HG03045 (cell line): ENCODE measurements around the gene SPECC1.
"Not testable (repeated sequence)": the region's sequence is repeated elsewhere in the genome, so short reads cannot be mapped to it uniquely, and the experiment has no call there.

Source experiments
- ATAC-seq: cut with Tn5 transposase; IDR thresholded peaks from one replicate; pipeline ENCODE4 v1.9.1; 2021; ENCODE audit warnings: mild to moderate bottlenecking, moderate library complexity; ENCODE audit not compliant: unreplicated experiment

Gene SPECC1

GRCh38 chr17:20067711-20068110 lies 58.6 kb downstream of the SPECC1 start:
- ATAC-seq, result no peak

DNA sequence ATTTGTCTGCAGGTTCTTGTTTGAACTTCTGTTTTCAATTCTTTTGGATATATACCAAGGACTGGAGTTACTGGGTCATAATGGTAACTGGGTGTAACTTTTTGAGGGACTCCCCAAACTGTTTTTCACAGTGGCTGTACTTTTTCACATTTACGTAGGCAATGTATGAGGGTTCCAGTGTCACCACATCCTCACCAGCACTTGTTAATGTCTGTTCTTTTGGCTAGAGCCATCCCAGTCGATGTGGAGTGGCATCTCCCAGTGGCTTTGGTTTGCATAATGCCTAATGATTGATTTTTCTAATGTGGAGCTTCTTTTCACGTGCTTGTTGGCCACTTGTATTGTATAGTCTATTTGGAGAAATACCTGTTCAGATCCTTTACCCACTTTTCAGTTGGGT lies 59.3 kb downstream of the SPECC1 start:
- no peak for ATAC-seq

DNA sequence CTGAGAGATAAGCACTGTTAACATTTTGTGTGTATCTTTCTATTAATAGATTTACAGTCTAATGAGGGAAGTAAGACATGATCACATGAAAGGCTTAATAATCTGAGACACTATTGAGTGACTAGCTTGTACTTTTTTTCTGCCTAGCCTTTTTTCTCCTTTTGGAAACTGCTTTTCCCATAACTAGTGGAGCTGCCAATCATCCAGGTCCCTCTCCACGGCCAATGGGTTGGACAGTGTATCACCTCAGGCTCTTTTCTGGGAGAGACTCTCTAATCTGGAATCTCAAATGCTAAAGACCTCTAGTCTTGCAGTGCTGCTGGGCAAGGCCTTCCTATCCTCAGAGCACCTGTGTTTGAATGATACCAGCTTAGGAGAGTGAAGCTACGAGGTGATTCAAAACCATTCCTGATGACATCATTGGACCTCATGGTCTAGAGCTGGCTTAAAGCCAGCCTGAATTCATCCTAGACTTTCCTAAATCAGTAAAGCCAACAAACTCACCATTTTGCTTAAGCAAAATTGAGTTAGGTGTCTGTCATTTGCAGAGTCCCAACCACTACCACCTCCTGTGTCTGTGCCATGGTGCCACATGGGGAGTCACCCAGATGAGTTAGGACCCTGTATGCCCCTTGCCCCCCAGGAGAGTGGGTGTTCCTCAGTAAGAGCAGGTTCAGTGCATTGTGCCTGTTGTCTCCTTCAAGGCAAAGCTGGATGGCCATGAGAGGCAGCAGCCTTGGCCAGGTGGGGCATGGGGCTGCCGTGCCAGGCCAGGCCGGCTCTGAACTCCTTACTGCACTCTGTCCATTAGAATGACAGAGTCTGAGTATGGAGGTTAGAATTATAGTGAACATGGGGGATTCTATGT lies 62.9 kb downstream of the SPECC1 start:
- no peak for ATAC-seq

DNA sequence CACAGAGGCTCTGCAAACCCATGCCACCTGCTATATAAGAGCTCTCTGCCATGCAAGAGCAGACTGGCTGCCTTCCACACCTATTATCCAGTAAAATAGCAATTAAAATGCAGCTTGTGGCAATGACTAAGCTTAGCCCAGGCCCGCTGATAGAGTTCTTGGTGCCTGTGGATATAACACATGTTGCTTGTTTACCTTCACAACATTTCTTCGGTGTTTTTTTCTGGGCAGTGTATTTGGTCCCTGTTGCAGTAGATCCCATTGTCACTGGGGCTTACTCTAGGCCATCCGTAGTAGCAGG lies 63.5 kb downstream of the SPECC1 start:
- ATAC-seq, result no peak

- no peak for ATAC-seq
Measured at GRCh38 chr17:20073055-20073979, 64.2 kb downstream of the SPECC1 start.

DNA sequence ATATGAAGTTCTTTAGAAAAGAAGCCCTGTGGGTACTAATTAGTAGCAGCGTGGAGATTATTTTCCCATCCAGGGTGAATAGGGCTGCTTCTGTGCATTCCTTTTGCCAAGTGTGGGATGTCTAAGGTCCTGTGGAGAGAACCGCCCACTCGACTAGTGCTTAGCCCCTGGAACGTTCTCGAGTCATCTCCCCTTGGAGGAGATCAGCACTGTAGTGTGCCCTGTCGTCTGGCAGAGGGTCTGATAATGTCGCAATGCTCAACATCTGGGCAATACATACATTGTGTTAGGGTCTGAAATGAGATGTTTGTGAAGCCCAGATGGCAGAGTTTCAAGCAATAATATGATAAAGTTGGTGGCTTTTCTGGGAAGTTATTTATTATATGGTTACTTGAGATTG lies 64.8 kb downstream of the SPECC1 start:
- ATAC-seq, result no peak

- ATAC-seq, result no peak
Measured at GRCh38 chr17:20074489-20074888, 65.3 kb downstream of the SPECC1 start.

- not testable (repeated sequence) for ATAC-seq
Measured at GRCh38 chr17:20076137-20076536, 67.0 kb downstream of the SPECC1 start.

DNA sequence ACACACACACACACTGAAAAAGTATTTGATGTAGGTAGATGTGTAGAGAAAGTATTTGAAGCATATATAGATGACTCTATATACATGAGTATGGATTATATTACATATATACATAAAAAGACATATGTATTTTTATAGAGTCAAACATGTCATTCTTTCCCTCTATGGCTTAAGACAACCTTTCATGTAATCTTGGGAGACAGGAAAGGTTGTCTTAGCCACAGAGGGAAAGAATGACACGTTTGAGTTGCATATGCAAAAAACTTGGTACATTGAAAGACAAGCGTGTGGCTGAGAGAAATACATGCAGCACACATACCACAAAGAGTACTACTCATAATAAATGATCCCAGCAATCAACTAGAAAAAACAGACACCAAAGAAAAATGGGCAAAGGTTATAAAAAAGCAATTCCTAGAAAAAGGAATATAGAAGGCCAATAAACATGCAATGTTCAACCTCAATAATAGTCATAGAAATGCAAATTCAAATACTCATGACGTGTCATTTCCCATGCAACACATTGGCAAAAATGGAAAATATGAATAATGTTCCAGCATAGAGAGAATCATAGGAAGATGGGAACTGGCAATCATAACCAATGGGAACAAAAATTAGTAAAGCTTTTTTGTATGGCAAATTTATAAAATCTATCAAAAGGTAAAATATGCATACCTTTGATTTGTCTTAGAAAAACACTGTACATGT lies 69.0 kb downstream of the SPECC1 start:
- ATAC-seq, result no peak

GRCh38 chr17:20080513-20080912 lies 71.4 kb downstream of the SPECC1 start:
- ATAC-seq, result no peak

DNA sequence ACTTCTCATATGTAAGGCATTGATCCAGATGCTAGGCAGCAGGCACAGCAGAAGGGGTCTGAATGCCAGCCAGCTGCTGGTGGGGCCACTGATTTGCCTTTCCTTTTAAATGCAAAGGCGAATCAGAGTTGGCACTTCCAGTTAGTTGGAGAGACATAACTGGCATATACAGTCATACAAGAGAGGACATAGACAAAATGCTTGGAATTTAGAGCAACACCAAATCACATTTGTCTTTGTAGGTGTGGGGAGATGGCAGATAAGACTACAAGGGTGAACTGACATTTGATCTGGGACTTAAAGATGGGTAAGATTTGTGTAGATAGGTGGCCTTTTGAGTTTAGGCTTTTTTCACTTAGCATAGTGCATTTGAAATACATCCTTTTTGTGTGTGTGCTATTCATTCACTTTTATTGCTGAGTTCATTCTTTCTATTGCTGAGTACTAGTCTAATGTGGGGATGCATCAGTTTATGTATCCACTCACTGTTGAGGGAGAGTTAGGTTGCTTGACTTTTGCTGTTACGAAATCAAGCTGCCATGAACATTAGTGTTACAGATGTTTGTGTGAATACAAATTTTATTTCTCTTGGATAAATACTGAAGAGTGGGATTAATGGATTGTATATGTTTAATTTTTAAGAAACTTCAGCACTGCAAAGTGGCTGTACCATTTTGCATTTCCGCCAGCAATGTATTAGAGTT lies 74.1 kb downstream of the SPECC1 start:
- no peak for ATAC-seq

GRCh38 chr17:20084621-20085282 lies 75.6 kb downstream of the SPECC1 start:
- ATAC-seq, result no peak

- no peak for ATAC-seq
Measured at GRCh38 chr17:20085283-20085845, 76.2 kb downstream of the SPECC1 start.

DNA sequence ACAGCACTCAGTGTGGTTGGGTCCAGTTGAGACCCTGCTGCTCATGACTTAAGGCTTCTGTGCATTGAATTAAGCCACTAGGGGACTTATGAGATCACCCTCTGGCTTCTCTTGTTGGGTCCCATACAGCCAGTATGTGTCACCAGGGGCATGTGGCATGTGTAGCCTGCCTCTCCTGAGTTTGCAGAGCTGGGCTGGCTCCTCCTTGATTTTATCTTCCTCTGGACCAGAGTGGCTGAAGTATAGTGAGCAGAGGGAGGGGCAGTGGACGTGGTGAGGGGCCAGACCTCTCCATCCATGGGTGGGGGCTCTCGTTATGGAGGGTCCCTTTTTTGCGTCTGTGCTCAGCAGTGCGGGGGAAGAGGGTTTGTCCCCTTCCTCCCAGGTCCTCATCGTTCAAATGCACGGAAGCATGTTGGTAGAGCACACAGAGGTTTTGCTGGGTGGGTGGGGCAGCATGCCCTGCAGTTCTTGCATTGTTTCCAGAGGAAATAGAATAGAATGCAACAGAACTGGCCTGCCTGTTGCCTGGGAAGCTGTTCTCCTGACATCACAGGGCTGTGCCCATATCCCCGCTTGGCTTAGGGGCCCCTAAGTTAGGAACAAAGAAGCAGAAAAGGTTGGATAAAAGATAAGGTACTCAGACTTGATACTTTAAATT lies 77.4 kb downstream of the SPECC1 start:
- no peak for ATAC-seq

GRCh38 chr17:20087538-20088250 lies 78.5 kb downstream of the SPECC1 start:
- ATAC-seq, result no peak

DNA sequence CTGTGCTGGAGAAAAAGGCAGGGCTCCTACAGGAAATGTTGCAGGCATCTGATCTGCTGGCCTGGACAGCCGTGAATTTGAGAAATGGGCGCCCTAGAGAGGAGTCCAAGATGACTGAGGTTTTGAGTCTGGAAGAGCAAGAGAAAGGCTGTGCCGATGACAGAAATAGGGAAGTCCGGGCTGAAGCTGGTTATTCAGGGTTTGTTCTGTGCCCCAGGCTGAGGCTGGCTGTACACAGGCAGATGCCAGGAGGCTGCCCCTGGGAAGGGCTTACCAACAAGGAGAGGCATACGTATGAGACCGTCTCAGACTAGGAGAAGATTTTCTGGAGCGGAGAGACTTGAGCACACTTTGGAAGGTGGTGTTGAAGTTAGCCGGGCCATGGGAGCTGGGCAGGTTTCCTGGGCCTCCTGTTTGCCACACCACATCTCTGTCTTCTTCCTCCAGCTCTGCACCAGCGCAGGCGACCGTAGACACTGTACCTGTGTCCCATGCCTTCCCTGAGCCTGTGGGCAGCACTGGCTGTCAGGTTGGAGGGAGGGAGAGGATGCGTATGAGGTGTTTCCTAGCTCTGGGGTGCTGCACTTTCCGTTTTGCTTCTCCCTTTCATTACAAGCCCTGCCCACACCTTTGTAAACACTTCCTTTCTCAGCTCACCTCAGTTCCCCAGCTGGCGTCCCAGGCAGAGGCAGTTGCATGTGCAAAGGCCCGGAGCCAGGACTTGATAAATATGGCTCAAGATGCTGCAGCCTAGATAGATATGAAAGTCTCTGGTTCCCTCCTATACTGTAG lies 80.8 kb downstream of the SPECC1 start:
- ATAC-seq, result no peak

DNA sequence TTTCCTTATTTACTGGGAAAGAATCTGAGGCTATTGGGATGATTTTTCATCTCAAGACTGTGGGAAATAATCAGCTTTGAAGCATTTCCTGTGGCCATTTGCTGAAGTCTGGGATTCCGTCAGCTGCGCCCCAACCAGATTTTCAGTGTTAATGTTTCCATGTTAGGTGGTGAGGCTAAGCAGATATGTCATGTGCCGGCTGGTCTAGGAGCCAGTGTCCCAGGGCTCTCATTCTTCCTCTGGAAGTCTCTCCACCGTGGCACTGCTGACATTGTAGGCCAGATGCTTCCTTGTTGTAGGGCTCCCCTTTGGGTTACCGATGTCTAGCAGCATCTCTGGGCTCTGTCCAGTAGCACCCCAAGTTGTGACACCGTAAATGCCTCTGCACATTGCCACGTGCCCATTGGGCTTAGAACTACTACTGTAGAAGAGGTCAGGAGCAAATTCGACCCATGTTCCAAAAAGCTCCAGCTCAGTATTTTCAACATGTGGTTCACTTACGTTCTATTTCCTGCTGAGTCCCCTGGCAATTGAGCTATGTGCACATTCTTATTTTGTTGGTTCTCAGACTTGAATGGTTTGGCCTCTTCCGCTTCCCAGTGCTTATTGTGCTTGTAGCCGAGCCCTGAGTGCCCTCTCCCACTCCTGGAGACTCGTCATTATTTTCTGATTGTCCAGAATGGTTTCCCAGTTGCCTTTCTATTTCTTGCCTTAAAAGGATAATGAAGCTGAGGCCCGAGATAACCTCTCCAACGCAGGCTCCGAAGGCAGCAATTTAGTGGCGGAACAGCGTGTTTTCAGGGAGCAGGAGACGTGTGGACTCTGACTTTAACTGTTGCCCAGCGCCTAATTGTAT lies 82.2 kb downstream of the SPECC1 start:
- no peak for ATAC-seq
